HG03025 (cell line): ENCODE results near the gene OR10G2.

ENCODE experiments used
- ATAC-seq: cut with Tn5 transposase; IDR thresholded peaks from one replicate; pipeline ENCODE4 v1.9.1; 2021; ENCODE audit warnings: mild to moderate bottlenecking, moderate library complexity; ENCODE audit not compliant: unreplicated experiment, low FRiP score

The OR10G2 gene

GRCh38 chr14:21589317-21589716, 45.4 kb downstream of the OR10G2 start:
- no peak for ATAC-seq
